Keratinocyte (primary cell): ENCODE measurements around the gene FLNB.

Experiments
- CTCF ChIP-seq, 3 experiments: IDR thresholded peaks in 1 of 3; conservative IDR thresholded peaks in 1 of 3; optimal IDR thresholded peaks in 1 of 3; 2 replicates in 2 of 3; 3 replicates in 1 of 3; pipeline versions ENCODE3 to v1.5.1; 2011; ENCODE audit warnings: low read length in 3 of 3, mild to moderate bottlenecking in 3 of 3, moderate library complexity in 2 of 3, control low read depth in 1 of 3, inconsistent platforms in 1 of 3; ENCODE audit not compliant: insufficient read depth in 2 of 3; ENCODE audit errors: extremely low read depth in 1 of 3
- EZH2 ChIP-seq: IDR thresholded peaks from one replicate; pipeline ENCODE4 v1.6.1; 2012; ENCODE audit warnings: inconsistent platforms, mild to moderate bottlenecking, low read length, moderate library complexity

GRCh38 chr3:58102390-58102750 lies 94.1 kb downstream of the FLNB start:
- TF ChIP-seq CTCF (optimal IDR thresholded peaks at IDR 0.05 in 1 of 3, IDR thresholded peaks at IDR 0.05 in 1 of 3, conservative IDR thresholded peaks at IDR 0.05 in 1 of 3; ENCODE audit: extremely low read depth in 1 of 3, insufficient read depth in 2 of 3, low read length in 3 of 3) (no peak), EZH2 (no peak)
